Karpas-422 (cell line): Measurements from ENCODE around the gene OTOS. TPM values are rescaled to one million over a fixed set of nuclear protein-coding genes. Genes with fewer than 3 reads are reported as not detected.
A peak's percentile ranks its signal among the peaks of the same experiment; 100 is the strongest.

ENCODE experiments used
- DNase-seq: peaks from one replicate; pipeline ENCODE4 v3.0.0-alpha.2; 2015
- H2AFZ ChIP-seq: fragments of 200-600 bp; sonication (generic); 2 replicates; pipeline ENCODE4 v1.6.1; 2014; ENCODE audit warnings: antibody characterized with exemption, low read length, mixed read lengths
- H3K27ac ChIP-seq: fragments of 200-600 bp; sonication (generic); 2 replicates; pipeline ENCODE4 v1.5.1; 2014; ENCODE audit warnings: mild to moderate bottlenecking, low read length, moderate library complexity
- H3K27me3 ChIP-seq: fragments of 200-600 bp; sonication (generic); 2 replicates; pipeline ENCODE4 v1.6.1; 2014; ENCODE audit warnings: low read length, mixed read lengths
- H3K36me3 ChIP-seq: fragments of 200-600 bp; sonication (generic); 2 replicates; pipeline ENCODE4 v1.6.1; 2014; ENCODE audit warnings: low read length, mixed read lengths; ENCODE audit not compliant: insufficient read depth
- H3K4me1 ChIP-seq: fragments of 200-600 bp; sonication (generic); 2 replicates; pipeline ENCODE4 v1.6.1; 2014; ENCODE audit warnings: mild to moderate bottlenecking, low read length, mixed read lengths
- H3K4me2 ChIP-seq: fragments of 200-600 bp; sonication (generic); 2 replicates; pipeline ENCODE4 v1.6.1; 2014; ENCODE audit warnings: low read length, low read depth, mild to moderate bottlenecking; ENCODE audit not compliant: poor library complexity, severe bottlenecking
- H3K4me3 ChIP-seq: fragments of 200-600 bp; sonication (generic); 2 replicates; pipeline ENCODE4 v1.5.1; 2014; ENCODE audit warnings: mild to moderate bottlenecking, antibody characterized with exemption, low read length, mixed read lengths
- H3K79me2 ChIP-seq: fragments of 200-600 bp; sonication (generic); 2 replicates; pipeline ENCODE4 v1.6.1; 2014; ENCODE audit warnings: mild to moderate bottlenecking, low read length, mixed read lengths
- H3K9ac ChIP-seq: fragments of 200-600 bp; sonication (generic); 2 replicates; pipeline ENCODE4 v1.6.0; 2014; ENCODE audit warnings: low read length
- H3K9me2 ChIP-seq: fragments of 200-600 bp; sonication (generic), shearing (Covaris generic); replicated peaks from 2 replicates; pipeline ENCODE4 v1.6.0; 2014; ENCODE audit warnings: mild to moderate bottlenecking, low read length, moderate library complexity; ENCODE audit not compliant: insufficient read depth
- H3K9me3 ChIP-seq: fragments of 300-700, 200-600 bp; sonication (generic); 2 replicates; pipeline ENCODE4 v1.6.1; 2014; ENCODE audit warnings: low read length, mixed read lengths
- H4K20me1 ChIP-seq: fragments of 200-600 bp; sonication (generic); 2 replicates; pipeline ENCODE4 v1.6.1; 2014; ENCODE audit warnings: mild to moderate bottlenecking, antibody characterized with exemption, low read length, low read depth; ENCODE audit not compliant: insufficient read depth
- total RNA-seq: library from RNA; depleted of rRNA; stranded (reverse); fragments of >200 nt; shearing (Covaris generic); gene quantifications from 2 replicates; pipeline ENCODE4 v1.2.3, GENCODE V29; 2014; ENCODE audit warnings: low replicate concordance

OTOS gene
- total RNA-seq, 1 experiment from 2014 or later: not detected

DNA sequence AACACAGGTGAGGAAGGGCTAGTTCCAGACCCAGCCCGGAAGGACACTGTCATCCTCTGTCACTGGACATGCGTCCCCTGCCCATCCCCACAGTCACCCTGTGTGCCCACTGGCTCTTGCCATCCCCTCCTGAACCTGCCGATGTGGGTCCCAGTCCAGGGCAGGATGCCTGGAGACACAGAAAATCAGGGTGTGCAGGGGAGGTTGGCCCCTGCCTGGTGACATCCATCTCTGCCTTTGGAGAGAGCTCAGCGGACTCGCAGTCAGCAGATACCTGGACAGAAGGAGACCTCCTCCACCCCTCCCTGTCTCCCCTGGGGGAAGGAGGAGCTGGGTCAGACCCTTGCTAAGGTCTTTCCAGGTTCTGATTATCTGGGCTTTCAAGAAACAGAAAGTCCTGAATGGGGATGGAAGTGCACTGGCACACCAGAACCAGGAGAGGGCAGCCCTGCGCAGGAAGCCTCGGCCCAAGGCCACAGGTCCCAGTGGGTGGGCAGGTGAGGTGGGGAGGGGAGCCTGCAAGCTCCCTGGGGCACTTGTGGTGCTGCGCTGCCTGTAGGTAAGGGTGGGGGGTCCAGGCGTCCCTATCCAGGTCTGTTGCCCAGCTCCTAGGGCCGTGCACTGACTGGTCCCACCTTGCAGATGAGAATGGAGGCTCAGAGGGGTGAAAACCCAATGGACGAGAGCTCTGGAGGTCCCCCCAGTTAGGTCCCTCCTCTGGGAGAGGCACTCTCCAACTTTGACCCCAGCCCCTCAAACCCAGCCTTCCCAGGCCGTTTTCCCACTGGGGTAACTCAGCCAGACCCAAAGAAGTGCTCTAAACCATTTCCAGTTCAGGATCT, 9.7 kb upstream of the OTOS start:
- Histone ChIP-seq H3K9ac (no peak overlapping the region), H3K27me3 (no peaks in the 10 kb centered on the region), H3K27ac (no peak overlapping the region), H3K9me3 (no peaks in the 10 kb centered on the region), H3K9me2 (no peaks in the 10 kb centered on the region), H4K20me1 (no peaks in the 10 kb centered on the region), H3K79me2 (no peaks in the 10 kb centered on the region), H2AFZ (no peak overlapping the region), H3K36me3 (no peaks in the 10 kb centered on the region), H3K4me2 (no peak overlapping the region), H3K4me3 (no peak overlapping the region), H3K4me1 (no peaks in the 10 kb centered on the region)
- DNase-seq: peak; percentile 77

GRCh38 chr2:240147911-240148587, 7.6 kb upstream of the OTOS start:
- Histone ChIP-seq H3K9me3 (no peaks in the 10 kb centered on the region), H3K27ac (no peak overlapping the region), H3K9ac (no peak overlapping the region), H3K9me2 (no peaks in the 10 kb centered on the region), H3K4me1 (no peaks in the 10 kb centered on the region), H3K27me3 (no peaks in the 10 kb centered on the region), H3K79me2 (no peaks in the 10 kb centered on the region), H3K36me3 (no peaks in the 10 kb centered on the region), H4K20me1 (no peaks in the 10 kb centered on the region), H3K4me3 (no peak overlapping the region), H3K4me2 (no peak overlapping the region), H2AFZ (no peak overlapping the region)
- no peak for DNase-seq

GRCh38 chr2:240147382-240147781, 6.9 kb upstream of the OTOS start:
- Histone ChIP-seq H3K9ac (no peak overlapping the region), H3K4me1 (no peaks in the 10 kb centered on the region), H3K4me3 (no peak overlapping the region)

GRCh38 chr2:240146627-240147278, 6.3 kb upstream of the OTOS start:
- Histone ChIP-seq H3K9ac (no peak overlapping the region), H3K79me2 (no peaks in the 10 kb centered on the region), H2AFZ (no peak overlapping the region), H3K4me2 (no peak overlapping the region), H3K9me3 (no peaks in the 10 kb centered on the region), H3K36me3 (no peaks in the 10 kb centered on the region), H3K27me3 (no peaks in the 10 kb centered on the region), H3K27ac (no peak overlapping the region), H3K4me3 (no peak overlapping the region), H3K9me2 (no peaks in the 10 kb centered on the region), H4K20me1 (no peaks in the 10 kb centered on the region), H3K4me1 (no peaks in the 10 kb centered on the region)
- no peak for DNase-seq

More at GRCh38 chr2:240147382-240147781, 6.9 kb upstream of the OTOS start:
- Histone ChIP-seq H3K36me3 (no peaks in the 10 kb centered on the region), H3K27ac (no peak overlapping the region), H3K4me2 (no peak overlapping the region), H3K27me3 (no peaks in the 10 kb centered on the region), H4K20me1 (no peaks in the 10 kb centered on the region), H3K79me2 (no peaks in the 10 kb centered on the region), H3K9me2 (no peaks in the 10 kb centered on the region), H3K9me3 (no peaks in the 10 kb centered on the region), H2AFZ (no peak overlapping the region)
- no peak for DNase-seq

DNA sequence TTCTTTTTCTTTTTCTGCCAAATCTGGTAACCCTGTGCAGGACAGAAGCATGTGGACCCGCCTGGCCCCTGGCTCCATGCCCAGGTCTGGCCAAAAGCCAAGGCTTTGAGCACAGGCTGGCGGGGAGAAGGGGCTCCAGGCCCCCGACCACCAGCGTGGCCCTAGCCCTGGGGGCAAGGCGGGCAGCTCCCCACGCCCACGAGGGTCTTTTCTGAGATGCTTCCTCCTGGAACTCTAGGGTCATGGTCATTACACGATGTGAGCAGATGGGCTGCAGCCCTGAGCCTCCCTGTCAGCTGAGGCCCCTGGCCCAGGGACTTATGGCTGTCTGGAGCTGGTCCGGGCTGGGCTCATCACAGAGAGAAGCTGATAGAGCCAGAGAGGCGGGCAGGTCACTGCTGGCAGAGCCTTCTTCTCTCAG, 5.7 kb upstream of the OTOS start:
- no peaks in the 10 kb centered on the region for H3K4me1 ChIP-seq
- H3K9me3 ChIP-seq: no peaks in the 10 kb centered on the region
- H3K79me2 ChIP-seq: no peaks in the 10 kb centered on the region
- no peaks in the 10 kb centered on the region for H3K36me3 ChIP-seq
- no peak overlapping the region for H3K4me2 ChIP-seq
- no peak overlapping the region for H2AFZ ChIP-seq
- DNase-seq: no peak
- H4K20me1 ChIP-seq: no peaks in the 10 kb centered on the region
- H3K27me3 ChIP-seq: no peaks in the 10 kb centered on the region
- no peaks in the 10 kb centered on the region for H3K9me2 ChIP-seq
- no peak overlapping the region for H3K27ac ChIP-seq
- H3K9ac ChIP-seq: no peak overlapping the region
- H3K4me3 ChIP-seq: no peak overlapping the region

GRCh38 chr2:240145461-240145860, 5.0 kb upstream of the OTOS start:
- Histone ChIP-seq H3K4me2 (no peak overlapping the region), H3K9me3 (no peaks in the 10 kb centered on the region), H3K4me3 (no peak overlapping the region), H3K9ac (no peak overlapping the region), H2AFZ (no peak overlapping the region), H3K27ac (no peak overlapping the region), H3K9me2 (no peaks in the 10 kb centered on the region), H3K4me1 (no peaks in the 10 kb centered on the region), H3K79me2 (no peaks in the 10 kb centered on the region), H3K36me3 (no peaks in the 10 kb centered on the region), H4K20me1 (no peaks in the 10 kb centered on the region), H3K27me3 (no peaks in the 10 kb centered on the region)
- DNase-seq: no peak

GRCh38 chr2:240144649-240145261, 4.3 kb upstream of the OTOS start:
- Histone ChIP-seq H3K79me2 (no peaks in the 10 kb centered on the region), H3K4me2 (no peak overlapping the region), H3K4me3 (no peak overlapping the region), H3K27ac (no peak overlapping the region), H3K9me2 (no peaks in the 10 kb centered on the region), H3K9ac (no peak overlapping the region), H4K20me1 (no peaks in the 10 kb centered on the region), H3K36me3 (no peaks in the 10 kb centered on the region), H2AFZ (no peak overlapping the region), H3K4me1 (peaks cover 6% of the 10 kb centered on the region), H3K9me3 (no peaks in the 10 kb centered on the region), H3K27me3 (no peaks in the 10 kb centered on the region)
- no peak for DNase-seq
